Measurements from ENCODE around the gene FOXP4.

Gene FOXP4

DNA sequence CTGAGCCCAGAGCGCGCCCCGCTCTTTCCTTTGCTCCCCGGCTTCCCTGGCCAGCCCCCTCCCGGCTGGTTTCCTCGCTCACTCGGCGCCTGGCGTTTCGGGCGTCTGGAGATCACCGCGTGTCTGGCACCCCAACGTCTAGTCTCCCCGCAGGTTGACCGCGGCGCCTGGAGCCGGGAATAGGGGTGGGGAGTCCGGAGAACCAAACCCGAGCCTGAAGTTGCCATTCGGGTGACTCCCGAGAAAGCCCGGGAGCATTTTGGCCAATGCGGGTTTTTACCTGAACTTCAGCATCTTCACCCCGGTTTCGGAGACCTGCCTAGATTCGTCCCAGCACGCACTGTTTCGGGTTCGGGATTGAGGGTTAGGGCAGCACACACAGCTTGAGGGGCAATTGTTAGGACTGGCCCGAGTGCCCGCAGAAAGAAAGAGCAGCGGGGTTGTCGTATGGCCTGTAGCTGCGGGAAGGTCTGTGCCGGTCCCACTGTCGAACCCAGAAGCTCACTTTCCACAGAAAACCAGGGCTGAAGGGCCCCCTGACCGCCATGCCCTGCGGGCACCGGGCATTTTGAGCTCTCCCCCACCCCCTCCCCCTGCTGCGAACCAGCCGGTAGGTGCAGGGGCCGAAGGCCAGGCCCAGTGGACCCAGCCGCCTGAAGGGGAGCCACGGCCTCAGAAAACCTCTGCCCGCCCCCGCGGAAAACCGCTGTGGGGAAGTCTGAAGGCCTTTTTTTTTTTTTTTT lies 2.1 kb downstream of the FOXP4 start:
- TF ChIP-seq, protein P1, sequence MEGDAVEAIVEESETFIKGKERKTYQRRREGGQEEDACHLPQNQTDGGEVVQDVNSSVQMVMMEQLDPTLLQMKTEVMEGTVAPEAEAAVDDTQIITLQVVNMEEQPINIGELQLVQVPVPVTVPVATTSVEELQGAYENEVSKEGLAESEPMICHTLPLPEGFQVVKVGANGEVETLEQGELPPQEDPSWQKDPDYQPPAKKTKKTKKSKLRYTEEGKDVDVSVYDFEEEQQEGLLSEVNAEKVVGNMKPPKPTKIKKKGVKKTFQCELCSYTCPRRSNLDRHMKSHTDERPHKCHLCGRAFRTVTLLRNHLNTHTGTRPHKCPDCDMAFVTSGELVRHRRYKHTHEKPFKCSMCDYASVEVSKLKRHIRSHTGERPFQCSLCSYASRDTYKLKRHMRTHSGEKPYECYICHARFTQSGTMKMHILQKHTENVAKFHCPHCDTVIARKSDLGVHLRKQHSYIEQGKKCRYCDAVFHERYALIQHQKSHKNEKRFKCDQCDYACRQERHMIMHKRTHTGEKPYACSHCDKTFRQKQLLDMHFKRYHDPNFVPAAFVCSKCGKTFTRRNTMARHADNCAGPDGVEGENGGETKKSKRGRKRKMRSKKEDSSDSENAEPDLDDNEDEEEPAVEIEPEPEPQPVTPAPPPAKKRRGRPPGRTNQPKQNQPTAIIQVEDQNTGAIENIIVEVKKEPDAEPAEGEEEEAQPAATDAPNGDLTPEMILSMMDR (IDR thresholded peaks at IDR 0.05; ENCODE audit: insufficient read depth, low read length, missing control alignments), result no peak
- ChIA-PET CTCF (interaction anchor here (1.1 to 1.7 kb wide), 3 partner anchors 8 to 180 kb away, joined by 3 to 7 read pairs (median 5); no protein-coding TSS in a partner anchor), POLR2A (no interaction called here)
- H3K4me3 ChIP-seq (ENCODE audit: low read depth, low read length), result peak overlapping the region; percentile 83
- DNase-seq (ENCODE audit: low read depth, low spot score), result no peak

DNA sequence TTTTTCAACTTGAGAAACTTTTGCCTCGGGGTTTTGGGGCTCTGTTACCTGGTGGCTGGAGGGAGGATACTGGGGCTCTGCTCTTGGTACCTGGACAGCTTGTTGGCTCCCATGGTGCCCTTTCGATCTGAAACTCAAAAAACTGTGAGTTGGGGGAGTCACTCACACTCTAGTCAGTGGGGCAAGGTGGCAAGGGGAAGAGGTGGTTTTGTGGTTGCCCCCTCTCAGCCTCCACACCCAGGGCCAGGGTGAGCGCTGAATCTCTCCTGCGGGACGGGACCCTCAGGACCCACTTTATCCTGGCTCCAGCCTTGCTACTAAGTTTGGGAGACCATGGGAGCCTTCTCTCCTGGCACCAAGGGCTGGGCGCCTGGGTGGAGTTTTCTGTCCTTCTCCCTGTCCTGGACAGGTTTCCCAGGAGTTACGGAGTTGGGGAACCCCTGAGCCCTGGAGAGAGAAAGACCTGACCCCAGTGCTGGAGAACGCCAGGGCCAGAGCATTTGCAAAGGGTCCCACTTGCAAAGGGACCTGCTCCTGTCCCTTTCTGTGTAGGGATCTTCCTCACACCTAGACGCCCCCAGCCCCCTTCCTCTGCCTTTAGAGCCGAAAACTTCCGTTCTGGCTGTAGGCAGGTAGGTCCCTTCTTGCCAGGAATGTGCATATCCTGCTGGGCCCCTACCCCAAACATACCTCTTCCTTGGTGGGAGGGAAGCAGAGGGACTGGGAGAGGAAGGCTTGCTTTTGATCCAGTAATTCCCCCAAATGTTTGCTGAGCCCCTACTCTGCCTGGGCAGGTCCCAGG lies 2.9 kb downstream of the FOXP4 start:
- no peak for DNase-seq (ENCODE audit: low read depth, low spot score)
- POLR2A ChIA-PET, result no interaction called here
- CTCF ChIA-PET, result no interaction called here

DNA sequence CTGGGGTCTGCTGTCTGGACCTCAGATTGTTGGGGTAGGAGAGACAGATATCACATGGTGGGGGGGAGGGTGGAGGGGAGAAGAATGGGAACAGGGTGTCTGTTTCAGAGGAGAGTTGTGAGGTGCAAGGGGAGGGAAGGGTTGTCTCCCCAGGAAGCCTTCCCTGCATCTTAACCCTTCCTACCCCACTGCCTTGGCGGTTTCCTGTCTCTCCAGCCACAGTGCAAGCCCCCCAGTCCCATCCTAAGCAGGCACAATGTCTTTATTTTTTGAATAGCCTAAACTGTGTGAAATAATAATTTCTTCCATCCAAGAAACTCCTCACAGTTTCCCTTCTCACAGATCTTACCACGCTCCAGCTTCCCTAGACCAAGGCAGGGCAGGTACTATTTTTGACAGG lies 3.5 kb downstream of the FOXP4 start:
- TF ChIP-seq, protein P1 (IDR thresholded peaks at IDR 0.05; ENCODE audit: insufficient read depth, low read length, missing control alignments), result no peak
- H3K4me3 ChIP-seq (ENCODE audit: low read depth, low read length), result no peak overlapping the region
- ChIA-PET POLR2A (interaction anchor here (0.9 kb wide), 1 partner anchor 32 kb away, joined by 3 read pairs; no protein-coding TSS in a partner anchor), CTCF (interaction anchor here (1.3 kb wide), 1 partner anchor 181 kb away, joined by 3 read pairs; no protein-coding TSS in a partner anchor)
- DNase-seq (ENCODE audit: low read depth, low spot score), result no peak

More for the DNA sequence above, 2.9 kb downstream of the FOXP4 start:
- H3K4me3 ChIP-seq (ENCODE audit: low read depth, low read length), result no peak overlapping the region
- TF ChIP-seq, protein P1 (IDR thresholded peaks at IDR 0.05; ENCODE audit: insufficient read depth, low read length, missing control alignments), result no peak

DNA sequence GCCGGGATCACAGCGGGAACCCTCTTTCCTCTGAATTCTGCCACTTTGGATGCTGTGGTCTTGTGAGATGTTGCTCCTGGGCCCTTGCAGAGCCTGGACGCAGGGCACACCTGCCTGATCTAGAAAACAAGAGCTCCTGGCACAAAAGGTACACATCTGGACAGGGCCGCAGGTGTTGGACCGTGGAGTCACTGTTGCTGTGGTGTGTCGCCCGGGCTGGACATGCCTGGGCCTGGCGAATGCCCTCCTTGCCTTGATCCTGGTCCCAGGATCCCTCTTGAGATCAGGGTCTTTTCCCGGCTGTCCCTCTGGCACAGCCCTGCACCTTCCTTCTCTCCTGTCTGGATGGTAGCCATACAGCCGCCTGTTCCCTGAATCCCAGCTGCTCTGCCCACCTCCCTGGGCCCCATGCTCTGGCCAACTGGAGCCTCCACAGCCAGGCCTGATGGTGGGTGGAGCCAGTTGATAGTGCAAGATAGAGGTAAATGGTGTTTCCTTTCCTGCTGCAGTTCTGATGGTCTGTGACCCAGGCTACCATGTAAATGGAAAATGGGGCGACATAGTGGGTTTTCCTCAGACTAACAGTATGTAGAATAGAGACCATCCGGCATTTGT lies 5.0 kb downstream of the FOXP4 start:
- POLR2A ChIA-PET, result no interaction called here
- CTCF ChIA-PET, result interaction anchor here (1.3 kb wide), 1 partner anchor 183 kb away, joined by 3 read pairs; no protein-coding TSS in a partner anchor
- no peak overlapping the region for H3K4me3 ChIP-seq (ENCODE audit: low read depth, low read length)
- TF ChIP-seq, protein P1 (IDR thresholded peaks at IDR 0.05; ENCODE audit: insufficient read depth, low read length, missing control alignments), result no peak
- no peak for DNase-seq (ENCODE audit: low read depth, low spot score)

DNA sequence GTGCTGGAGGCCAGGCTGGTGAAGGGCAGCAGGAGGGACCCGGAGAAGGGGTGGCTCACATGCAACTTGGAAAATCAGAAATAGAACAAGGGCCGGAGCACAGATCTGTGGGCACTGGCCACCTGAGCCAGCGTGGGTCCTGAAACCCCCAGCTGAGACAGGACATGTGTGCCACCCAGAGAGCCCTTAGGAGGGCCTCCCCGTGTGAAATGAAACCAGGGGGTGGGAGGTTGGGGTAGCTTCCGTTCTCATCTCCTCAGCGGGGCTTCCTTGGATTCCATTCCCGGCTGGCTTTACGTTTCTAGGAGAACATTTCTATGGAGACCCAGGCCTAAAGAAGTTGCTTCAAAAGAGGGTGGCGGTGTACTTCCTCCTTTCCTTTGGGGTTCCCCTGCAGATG lies 5.7 kb downstream of the FOXP4 start:
- ChIA-PET POLR2A (no interaction called here), CTCF (interaction anchor here (1.1 kb wide), 1 partner anchor 127 kb away, joined by 4 read pairs; no protein-coding TSS in a partner anchor)
- DNase-seq (ENCODE audit: low read depth, low spot score), result no peak
- no peak overlapping the region for H3K4me3 ChIP-seq (ENCODE audit: low read depth, low read length)
- TF ChIP-seq, protein P1 (IDR thresholded peaks at IDR 0.05; ENCODE audit: insufficient read depth, low read length, missing control alignments), result no peak

Measured in AG04449 (cell line).